ENCODE measurements around the gene AHI1.

The AHI1 gene

DNA sequence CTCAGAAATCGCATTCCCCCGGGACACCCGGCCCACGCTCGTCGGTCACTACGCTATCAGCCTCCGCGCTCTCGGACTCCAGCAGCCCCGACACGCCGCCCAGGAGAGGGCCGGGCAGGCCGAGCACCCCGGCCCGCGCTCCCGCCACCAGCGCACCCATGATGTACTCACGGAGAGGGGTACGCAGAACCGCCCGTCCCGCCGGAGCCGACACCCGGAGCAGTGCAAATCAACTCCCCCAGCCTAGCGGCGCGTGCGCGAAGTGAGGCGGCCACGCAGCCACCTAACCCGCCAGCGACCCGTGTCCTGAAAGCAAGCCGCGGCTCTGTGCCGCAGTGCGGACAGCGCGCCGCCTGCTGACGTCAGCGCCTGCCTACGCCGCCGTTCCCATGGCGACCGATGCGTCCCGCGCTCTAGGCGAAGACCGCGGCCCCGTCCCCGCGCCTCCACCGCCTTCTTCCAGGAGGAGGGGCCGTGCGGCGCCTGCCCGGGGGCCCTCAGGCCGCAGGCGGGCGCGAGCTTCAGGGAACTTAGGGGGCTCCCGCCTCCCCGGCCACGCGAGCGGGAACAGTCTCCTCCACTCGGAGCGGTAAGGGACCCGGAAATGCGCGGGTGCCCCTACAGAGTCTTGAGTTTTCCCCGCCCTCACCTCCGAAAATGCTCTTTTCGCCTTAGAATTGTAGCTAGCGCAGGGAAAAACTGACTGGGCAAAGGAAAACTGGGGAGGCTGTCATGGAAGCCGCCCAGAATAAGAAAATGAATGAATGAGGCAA, at the start of gene AHI1:
Gene AHI1 (minus strand): TSS at position 329 of the 773 bp plus-strand sequence. CDS start 5,503 bp downstream, outside the sequence.
- H3K27ac ChIP-seq (ENCODE audit: low read length), result no peak within 1 kb of the TSS
- WGBS (ENCODE audit: insufficient coverage, insufficient read length), result no CpG with 5 or more reads among the region's 85 CpGs
- peak within 1 kb of the TSS; percentile 57 for H3K4me3 ChIP-seq (ENCODE audit: low read length)
- H3K36me3 ChIP-seq (ENCODE audit: control insufficient read depth, insufficient read depth, low read length), result no peaks in the 10 kb centered on the region
- H3K4me1 ChIP-seq (ENCODE audit: control insufficient read depth, insufficient read depth, low read length), result no peaks in the 10 kb centered on the region
- H3K9me3 ChIP-seq (ENCODE audit: control insufficient read depth, insufficient read depth, low read length), result no peaks in the 10 kb centered on the region
- DNase-seq (ENCODE audit: low read depth, low spot score), result peak; percentile 67
- no peaks in the 10 kb centered on the region for H3K27me3 ChIP-seq (ENCODE audit: control insufficient read depth, insufficient read depth, low read length)

DNA sequence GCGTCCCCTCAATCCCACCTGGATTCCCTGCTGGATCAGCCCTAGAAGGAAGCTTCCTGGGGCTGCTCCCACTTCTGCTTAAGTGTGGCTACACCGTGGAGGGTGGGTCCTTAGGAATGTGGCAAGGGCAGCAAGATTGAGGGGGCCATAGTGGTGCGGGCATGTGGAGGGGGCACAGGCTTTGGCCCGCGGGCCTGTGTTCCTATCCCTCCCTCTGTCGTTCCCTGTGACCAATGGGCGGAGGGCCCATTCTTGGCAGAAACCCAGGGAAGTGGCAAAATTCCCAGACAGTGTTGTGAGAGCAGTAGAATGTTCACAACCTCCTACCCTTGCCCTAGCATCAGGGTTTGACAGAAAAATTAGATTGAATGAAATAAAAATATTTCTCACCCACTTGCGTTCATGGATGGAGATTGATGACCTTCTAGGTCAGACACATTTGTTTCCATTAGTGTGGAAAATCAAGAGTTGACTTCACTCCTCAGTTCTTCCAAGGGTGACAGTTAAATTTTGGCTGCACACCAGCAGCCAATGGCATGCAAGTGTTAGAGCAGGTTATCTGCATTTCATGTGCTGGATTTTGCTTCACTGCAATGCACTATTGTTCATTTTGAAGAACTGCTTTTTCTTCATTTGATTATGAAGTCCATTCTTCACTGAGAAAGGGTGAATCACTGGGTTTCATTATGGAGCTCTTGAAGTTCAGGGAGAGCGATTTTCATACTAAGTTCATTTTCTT, 49.3 kb upstream of the AHI1 start:
- no peaks in the 10 kb centered on the region for H3K36me3 ChIP-seq (ENCODE audit: control insufficient read depth, insufficient read depth, low read length)
- no peak overlapping the region for H3K27ac ChIP-seq (ENCODE audit: low read length)
- no peaks in the 10 kb centered on the region for H3K4me1 ChIP-seq (ENCODE audit: control insufficient read depth, insufficient read depth, low read length)
- H3K27me3 ChIP-seq (ENCODE audit: control insufficient read depth, insufficient read depth, low read length), result no peaks in the 10 kb centered on the region
- no peak overlapping the region for H3K4me3 ChIP-seq (ENCODE audit: low read length)
- no peak for DNase-seq (ENCODE audit: low read depth, low spot score)
- no CpG with 5 or more reads among the region's 9 CpGs for WGBS (ENCODE audit: insufficient coverage, insufficient read length)
- no peaks in the 10 kb centered on the region for H3K9me3 ChIP-seq (ENCODE audit: control insufficient read depth, insufficient read depth, low read length)

DNA sequence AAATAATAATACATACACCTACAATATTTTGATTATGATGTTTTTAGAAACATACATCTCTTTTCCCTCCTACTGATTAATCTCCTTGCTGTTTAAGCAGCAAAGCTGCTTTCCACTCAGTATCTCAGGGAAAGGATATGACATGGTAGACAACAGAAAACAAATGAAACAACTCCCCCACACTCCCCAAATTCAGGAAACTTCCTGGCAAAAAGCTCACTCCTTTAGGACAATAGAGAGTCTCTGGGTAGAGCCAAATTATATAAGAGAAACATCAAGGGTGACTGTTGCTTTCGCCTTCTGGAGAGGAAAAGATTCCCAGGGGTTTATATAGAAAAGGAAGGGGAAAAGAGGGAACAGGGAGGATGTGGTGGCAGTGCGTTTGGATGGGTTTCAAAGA, 48.7 kb upstream of the AHI1 start:
- DNase-seq (ENCODE audit: low read depth, low spot score), result no peak
- no peak overlapping the region for H3K27ac ChIP-seq (ENCODE audit: low read length)
- H3K9me3 ChIP-seq (ENCODE audit: control insufficient read depth, insufficient read depth, low read length), result no peaks in the 10 kb centered on the region
- H3K27me3 ChIP-seq (ENCODE audit: control insufficient read depth, insufficient read depth, low read length), result no peaks in the 10 kb centered on the region
- no peak overlapping the region for H3K4me3 ChIP-seq (ENCODE audit: low read length)
- no peaks in the 10 kb centered on the region for H3K36me3 ChIP-seq (ENCODE audit: control insufficient read depth, insufficient read depth, low read length)
- no CpG with 5 or more reads among the region's 2 CpGs for WGBS (ENCODE audit: insufficient coverage, insufficient read length)
- H3K4me1 ChIP-seq (ENCODE audit: control insufficient read depth, insufficient read depth, low read length), result no peaks in the 10 kb centered on the region

GRCh38 chr6:135540207-135540840, 42.8 kb upstream of the AHI1 start:
- Histone ChIP-seq H3K4me1 (ENCODE audit: control insufficient read depth, insufficient read depth, low read length) (peaks cover 3% of the 10 kb centered on the region; the same call in 1 of the 2 replicates), H3K27ac (ENCODE audit: low read length) (no peak overlapping the region), H3K36me3 (ENCODE audit: control insufficient read depth, insufficient read depth, low read length) (no peaks in the 10 kb centered on the region), H3K4me3 (ENCODE audit: low read length) (no peak overlapping the region), H3K9me3 (ENCODE audit: control insufficient read depth, insufficient read depth, low read length) (no peaks in the 10 kb centered on the region), H3K27me3 (ENCODE audit: control insufficient read depth, insufficient read depth, low read length) (no peaks in the 10 kb centered on the region)
- DNase-seq (ENCODE audit: low read depth, low spot score), result no peak
- WGBS (ENCODE audit: insufficient coverage, insufficient read length), result no CpG with 5 or more reads among the region's 2 CpGs

DNA sequence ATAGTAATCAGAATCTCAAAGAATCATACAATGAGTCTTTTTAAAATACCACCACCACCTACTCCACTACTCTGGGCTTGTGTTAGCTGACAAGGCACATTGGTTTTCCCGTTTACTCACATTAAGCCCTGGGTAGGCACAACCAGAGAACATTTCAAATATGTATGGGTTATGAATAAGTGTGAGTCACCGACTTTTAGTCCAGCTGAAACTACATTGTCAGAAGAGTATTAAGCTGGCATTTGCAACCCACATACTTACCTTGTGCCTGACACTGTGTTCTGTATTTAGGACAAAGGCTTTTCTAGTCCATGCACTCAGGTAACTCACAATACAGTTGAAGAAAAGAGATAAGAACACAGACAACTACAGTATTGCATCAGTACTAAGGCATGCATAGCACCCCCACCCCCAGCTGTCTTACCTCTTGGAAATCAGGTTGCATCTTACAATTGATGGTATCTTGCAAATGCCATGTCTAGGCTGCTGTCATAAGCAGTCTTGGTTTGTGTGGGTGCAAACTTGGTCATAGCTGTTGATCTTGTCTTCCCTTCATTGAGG, 40.3 kb upstream of the AHI1 start:
- Histone ChIP-seq H3K27me3 (ENCODE audit: control insufficient read depth, insufficient read depth, low read length) (no peaks in the 10 kb centered on the region), H3K36me3 (ENCODE audit: control insufficient read depth, insufficient read depth, low read length) (no peaks in the 10 kb centered on the region), H3K4me1 (ENCODE audit: control insufficient read depth, insufficient read depth, low read length) (peaks cover 3% of the 10 kb centered on the region; the same call in 1 of the 2 replicates), H3K9me3 (ENCODE audit: control insufficient read depth, insufficient read depth, low read length) (no peaks in the 10 kb centered on the region), H3K4me3 (ENCODE audit: low read length) (no peak overlapping the region), H3K27ac (ENCODE audit: low read length) (no peak overlapping the region)
- DNase-seq (ENCODE audit: low read depth, low spot score), result peak; percentile 5
- no CpG with 5 or more reads among the region's 2 CpGs for WGBS (ENCODE audit: insufficient coverage, insufficient read length)

DNA sequence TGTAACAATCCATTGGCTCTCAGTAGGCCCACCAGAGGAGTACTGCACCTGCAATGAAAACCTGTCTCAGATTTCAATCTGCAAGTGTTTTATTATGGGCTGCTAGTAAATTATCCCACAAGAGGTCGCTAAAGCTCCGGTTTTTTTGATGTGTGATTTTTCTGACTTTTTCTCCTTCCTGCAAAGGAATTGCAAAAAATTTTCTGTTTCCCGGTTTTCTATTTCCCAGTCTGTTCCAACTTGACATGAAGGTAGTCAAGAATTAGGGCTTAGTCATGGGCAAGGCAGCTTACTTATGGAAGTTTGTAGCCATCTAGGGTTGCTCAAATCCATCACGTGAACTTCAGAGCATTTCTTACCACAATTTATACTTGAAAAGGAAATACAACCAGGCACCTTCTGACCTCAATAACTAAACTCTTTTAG, 38.5 kb upstream of the AHI1 start:
- no peaks in the 10 kb centered on the region for H3K9me3 ChIP-seq (ENCODE audit: control insufficient read depth, insufficient read depth, low read length)
- peak; percentile 27 for DNase-seq (ENCODE audit: low read depth, low spot score)
- H3K4me1 ChIP-seq (ENCODE audit: control insufficient read depth, insufficient read depth, low read length), result peaks cover 3% of the 10 kb centered on the region; the same call in 1 of the 2 replicates
- WGBS (ENCODE audit: insufficient coverage, insufficient read length), result no CpG with 5 or more reads among the region's 4 CpGs
- H3K27ac ChIP-seq (ENCODE audit: low read length), result no peak overlapping the region
- H3K36me3 ChIP-seq (ENCODE audit: control insufficient read depth, insufficient read depth, low read length), result no peaks in the 10 kb centered on the region
- H3K27me3 ChIP-seq (ENCODE audit: control insufficient read depth, insufficient read depth, low read length), result no peaks in the 10 kb centered on the region
- H3K4me3 ChIP-seq (ENCODE audit: low read length), result no peak overlapping the region

- Histone ChIP-seq H3K27me3 (ENCODE audit: control insufficient read depth, insufficient read depth, low read length) (no peaks in the 10 kb centered on the region), H3K4me1 (ENCODE audit: control insufficient read depth, insufficient read depth, low read length) (peaks cover 3% of the 10 kb centered on the region; the same call in 1 of the 2 replicates), H3K4me3 (ENCODE audit: low read length) (no peak overlapping the region), H3K36me3 (ENCODE audit: control insufficient read depth, insufficient read depth, low read length) (no peaks in the 10 kb centered on the region), H3K9me3 (ENCODE audit: control insufficient read depth, insufficient read depth, low read length) (no peaks in the 10 kb centered on the region), H3K27ac (ENCODE audit: low read length) (no peak overlapping the region)
- DNase-seq (ENCODE audit: low read depth, low spot score), result no peak
- WGBS (ENCODE audit: insufficient coverage, insufficient read length), result no CpG with 5 or more reads among the region's 3 CpGs
These were observed 37.3 kb upstream of the AHI1 start for GRCh38 chr6:135534773-135535380.

GRCh38 chr6:135532559-135532958, 35.0 kb upstream of the AHI1 start:
- Histone ChIP-seq H3K9me3 (ENCODE audit: control insufficient read depth, insufficient read depth, low read length) (no peaks in the 10 kb centered on the region), H3K4me3 (ENCODE audit: low read length) (no peak overlapping the region), H3K27me3 (ENCODE audit: control insufficient read depth, insufficient read depth, low read length) (no peaks in the 10 kb centered on the region), H3K27ac (ENCODE audit: low read length) (no peak overlapping the region), H3K36me3 (ENCODE audit: control insufficient read depth, insufficient read depth, low read length) (no peaks in the 10 kb centered on the region), H3K4me1 (ENCODE audit: control insufficient read depth, insufficient read depth, low read length) (peaks cover 2% of the 10 kb centered on the region; the same call in 1 of the 2 replicates)
- no CpG with 5 or more reads among the region's 1 CpG for WGBS (ENCODE audit: insufficient coverage, insufficient read length)
- DNase-seq (ENCODE audit: low read depth, low spot score), result no peak

- Histone ChIP-seq H3K36me3 (ENCODE audit: control insufficient read depth, insufficient read depth, low read length) (no peaks in the 10 kb centered on the region), H3K4me3 (ENCODE audit: low read length) (no peak overlapping the region), H3K27me3 (ENCODE audit: control insufficient read depth, insufficient read depth, low read length) (no peaks in the 10 kb centered on the region), H3K9me3 (ENCODE audit: control insufficient read depth, insufficient read depth, low read length) (no peaks in the 10 kb centered on the region), H3K27ac (ENCODE audit: low read length) (no peak overlapping the region), H3K4me1 (ENCODE audit: control insufficient read depth, insufficient read depth, low read length) (peaks cover 2% of the 10 kb centered on the region; the same call in 1 of the 2 replicates)
- no peak for DNase-seq (ENCODE audit: low read depth, low spot score)
- no CpG with 5 or more reads among the region's 2 CpGs for WGBS (ENCODE audit: insufficient coverage, insufficient read length)
These were observed 34.5 kb upstream of the AHI1 start for GRCh38 chr6:135531954-135532490.
